ENCODE results near the gene NRG3. TPM values are rescaled to one million over a fixed set of nuclear protein-coding genes. Genes with fewer than 3 reads are reported as not detected.

Gene NRG3
- total and polyA plus RNA-seq, 2 of the 4 experiments (the other 2 are of a cell fraction) = not detected

GRCh38 chr10:82865366-82865765 is 990.4 kb downstream of the NRG3 start:
- WGBS, 2 experiments (ENCODE audit: extremely low coverage in 2 of 2, insufficient read length in 1 of 2) = no CpG with 5 or more reads among the region's 1 CpG
- no peak overlapping the region for H2BK5ac ChIP-seq (ENCODE audit: low read depth, low read length, poor library complexity, severe bottlenecking)
- H2BK15ac ChIP-seq (ENCODE audit: low read depth, low read length) = no peak overlapping the region
- no peak overlapping the region for H2AK5ac ChIP-seq (ENCODE audit: low read depth, low read length)
- H3K18ac ChIP-seq (ENCODE audit: low read depth, low read length) = no peak overlapping the region
- H2AK9ac ChIP-seq (replicated peaks; ENCODE audit: low read depth, low read length, poor library complexity) = no peak overlapping the region
- ChIA-PET CTCF (no interaction called here), POLR2A (ENCODE audit: unreplicated experiment) (no interaction called here)
- dilution Hi-C loops (cut with HindIII; ENCODE audit: low sequenced_read_pairs, unreplicated experiment) = no loop called here
- H3K56ac ChIP-seq (ENCODE audit: extremely low read depth, insufficient read depth, low read length) = no peak overlapping the region
- H4K20me1 ChIP-seq (ENCODE audit: insufficient read depth, low read length) = no peaks in the 10 kb centered on the region
- intact Hi-C loops (cut with micrococcal nuclease) = no loop called here
- H3K4me2 ChIP-seq (ENCODE audit: low read depth, low read length) = no peak overlapping the region
- H3K27me3 ChIP-seq (ENCODE audit: control insufficient read depth, insufficient read depth, low read length) = no peaks in the 10 kb centered on the region
- no peaks in the 10 kb centered on the region for H3K36me3 ChIP-seq (ENCODE audit: control insufficient read depth, insufficient read depth, low read length)
- H2AFZ ChIP-seq (replicated peaks; ENCODE audit: low read length, poor library complexity) = no peak overlapping the region
- H3K4ac ChIP-seq (ENCODE audit: low read depth, low read length) = no peak overlapping the region
- DNase-seq (no peak), ATAC-seq (ENCODE audit: low read depth) (no peak)
- H4K5ac ChIP-seq (ENCODE audit: low read depth, low read length) = no peak overlapping the region
- no peak overlapping the region for H3K14ac ChIP-seq (replicated peaks; ENCODE audit: low read depth, low read length)
- no peak overlapping the region for H3K4me3 ChIP-seq (ENCODE audit: insufficient read depth, low read depth, low read length)
- no peaks in the 10 kb centered on the region for H3K4me1 ChIP-seq (ENCODE audit: control insufficient read depth, insufficient read depth, low read length)
- no peaks in the 10 kb centered on the region for H3K9me1 ChIP-seq (ENCODE audit: insufficient read depth, low read length)
- TF ChIP-seq MAZ (IDR thresholded peaks at IDR 0.05; ENCODE audit: borderline replicate concordance, low read depth, low read length) (no peak), FOS (IDR thresholded peaks at IDR 0.05; ENCODE audit: low read depth, low read length) (no peak)
- no peak overlapping the region for H4K91ac ChIP-seq (ENCODE audit: insufficient read depth, low read depth, low read length)
- no peak overlapping the region for H3K27ac ChIP-seq (ENCODE audit: insufficient read depth, low read length)
- no peaks in the 10 kb centered on the region for H3K79me1 ChIP-seq (ENCODE audit: low read depth in 1 of 2, low read length in 2 of 2)
- no peak overlapping the region for H3K23ac ChIP-seq (ENCODE audit: low read depth, low read length)
- H3K9ac ChIP-seq (ENCODE audit: low read depth, low read length) = no peak overlapping the region
- no peak overlapping the region for H4K8ac ChIP-seq (ENCODE audit: low read depth in 2 of 2, low read length in 2 of 2)
- H2BK20ac ChIP-seq (ENCODE audit: low read depth, low read length) = no peak overlapping the region
- no TSS peak for BruUV-seq (replicated peaks)
- H3K9me3 ChIP-seq (ENCODE audit: control insufficient read depth, insufficient read depth, low read length) = no peaks in the 10 kb centered on the region
- H2BK120ac ChIP-seq (ENCODE audit: low read depth, low read length) = no peak overlapping the region
- in situ Hi-C loops (cut with MboI; ENCODE audit: low sequenced_read_pairs) = no loop called here

Measured in IMR-90 (cell line).